Chondrocyte (in vitro differentiated cells): ENCODE measurements around the gene FBXL17. TPM values are rescaled to one million over a fixed set of nuclear protein-coding genes. Genes with fewer than 3 reads are reported as not detected.

ENCODE experiments used
- DNase-seq: peaks from one replicate; pipeline ENCODE4 v3.0.0; 2021; ENCODE audit warnings: mixed read lengths, low spot score
- H3K27ac Mint-ChIP-seq: one replicate; pipeline ENCODE4 v1.8.0; 2021; ENCODE audit warnings: mild to moderate bottlenecking, moderate library complexity, mixed read lengths; ENCODE audit not compliant: unreplicated experiment
- H3K27me3 Mint-ChIP-seq: 2 replicates; pipeline ENCODE4 v1.8.0; 2021; ENCODE audit warnings: low read depth, mixed read lengths
- H3K36me3 Mint-ChIP-seq: 2 replicates; pipeline ENCODE4 v1.8.0; 2021; ENCODE audit warnings: low read depth, mixed read lengths
- H3K4me1 Mint-ChIP-seq: 2 replicates; pipeline ENCODE4 v1.8.0; 2021; ENCODE audit warnings: low read depth, mild to moderate bottlenecking, mixed read lengths
- H3K4me3 Mint-ChIP-seq: one replicate; pipeline ENCODE4 v1.8.0; 2021; ENCODE audit warnings: mild to moderate bottlenecking, moderate library complexity, mixed read lengths; ENCODE audit not compliant: unreplicated experiment
- H3K9me3 Mint-ChIP-seq: 2 replicates; pipeline ENCODE4 v1.8.0; 2021; ENCODE audit warnings: low read depth, mixed read lengths
- total RNA-seq: library from RNA; stranded (reverse); gene quantifications from 3 replicates; pipeline ENCODE4 v1.2.1, GENCODE V29; 2021
- TF ChIP-seq, protein P1 (sequence below): fragments of 200-600 bp; sonication (generic); IDR thresholded peaks from 2 replicates; pipeline ENCODE4 v1.5.0; 2021; ENCODE audit warnings: antibody characterized with exemption, mild to moderate bottlenecking, moderate library complexity

Gene FBXL17
- total RNA-seq, 1 donor from 2014 or later, result 15.3 TPM

DNA sequence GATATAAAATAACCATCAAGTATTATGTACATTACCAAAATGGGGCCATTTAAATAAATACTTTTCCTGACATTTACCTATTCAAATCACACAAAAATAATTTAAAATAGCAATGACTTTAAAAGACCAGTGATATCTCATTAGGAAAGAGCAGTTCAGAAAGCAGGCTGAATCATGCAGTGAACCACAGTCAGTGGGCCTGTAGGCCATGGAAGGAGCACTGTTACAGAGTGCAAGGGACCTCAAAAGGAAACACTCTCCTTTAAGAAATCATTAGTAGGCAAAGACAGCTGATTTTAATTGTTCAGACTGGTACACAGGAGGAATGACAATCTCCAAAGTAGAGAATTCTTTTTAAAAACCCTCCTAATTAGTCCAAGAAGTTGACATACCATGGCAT, 427.6 kb downstream of the FBXL17 start:
- no peaks in the 10 kb centered on the region for H3K9me3 Mint-ChIP-seq
- H3K4me1 Mint-ChIP-seq, result no peaks in the 10 kb centered on the region
- TF ChIP-seq, protein P1, sequence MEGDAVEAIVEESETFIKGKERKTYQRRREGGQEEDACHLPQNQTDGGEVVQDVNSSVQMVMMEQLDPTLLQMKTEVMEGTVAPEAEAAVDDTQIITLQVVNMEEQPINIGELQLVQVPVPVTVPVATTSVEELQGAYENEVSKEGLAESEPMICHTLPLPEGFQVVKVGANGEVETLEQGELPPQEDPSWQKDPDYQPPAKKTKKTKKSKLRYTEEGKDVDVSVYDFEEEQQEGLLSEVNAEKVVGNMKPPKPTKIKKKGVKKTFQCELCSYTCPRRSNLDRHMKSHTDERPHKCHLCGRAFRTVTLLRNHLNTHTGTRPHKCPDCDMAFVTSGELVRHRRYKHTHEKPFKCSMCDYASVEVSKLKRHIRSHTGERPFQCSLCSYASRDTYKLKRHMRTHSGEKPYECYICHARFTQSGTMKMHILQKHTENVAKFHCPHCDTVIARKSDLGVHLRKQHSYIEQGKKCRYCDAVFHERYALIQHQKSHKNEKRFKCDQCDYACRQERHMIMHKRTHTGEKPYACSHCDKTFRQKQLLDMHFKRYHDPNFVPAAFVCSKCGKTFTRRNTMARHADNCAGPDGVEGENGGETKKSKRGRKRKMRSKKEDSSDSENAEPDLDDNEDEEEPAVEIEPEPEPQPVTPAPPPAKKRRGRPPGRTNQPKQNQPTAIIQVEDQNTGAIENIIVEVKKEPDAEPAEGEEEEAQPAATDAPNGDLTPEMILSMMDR, result no peak
- H3K4me3 Mint-ChIP-seq, result no peak overlapping the region
- H3K36me3 Mint-ChIP-seq, result no peaks in the 10 kb centered on the region
- no peak overlapping the region for H3K27ac Mint-ChIP-seq
- no peak for DNase-seq
- no peaks in the 10 kb centered on the region for H3K27me3 Mint-ChIP-seq

DNA sequence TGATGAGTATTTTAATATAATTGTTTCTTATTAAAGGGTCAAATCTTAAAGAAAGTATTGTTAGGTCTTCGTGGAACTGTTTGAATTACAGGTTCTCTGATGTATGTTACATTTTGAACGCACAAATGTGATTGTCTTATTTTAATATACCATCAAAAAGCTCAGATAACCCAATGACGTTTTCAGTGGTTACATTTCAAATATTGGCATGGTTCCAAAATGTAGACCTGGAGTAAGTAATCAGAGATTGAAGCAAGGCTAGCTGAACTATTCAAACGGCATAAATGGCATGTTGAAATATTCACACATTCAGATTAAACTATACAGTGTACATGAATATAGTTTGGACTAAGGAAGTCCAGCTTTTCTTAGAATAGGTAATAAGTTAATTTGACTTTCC, 429.4 kb downstream of the FBXL17 start:
- TF ChIP-seq, protein P1, result no peak
- H3K4me3 Mint-ChIP-seq, result no peak overlapping the region
- no peaks in the 10 kb centered on the region for H3K4me1 Mint-ChIP-seq
- H3K36me3 Mint-ChIP-seq, result no peaks in the 10 kb centered on the region
- no peaks in the 10 kb centered on the region for H3K27me3 Mint-ChIP-seq
- H3K9me3 Mint-ChIP-seq, result no peaks in the 10 kb centered on the region
- no peak overlapping the region for H3K27ac Mint-ChIP-seq
- no peak for DNase-seq

GRCh38 chr5:107951309-107951708, 430.6 kb downstream of the FBXL17 start:
- Mint-ChIP-seq H3K4me1 (no peaks in the 10 kb centered on the region), H3K4me3 (no peak overlapping the region), H3K9me3 (no peaks in the 10 kb centered on the region), H3K27ac (no peak overlapping the region), H3K36me3 (no peaks in the 10 kb centered on the region), H3K27me3 (no peaks in the 10 kb centered on the region)
- TF ChIP-seq, protein P1, result no peak
- no peak for DNase-seq

DNA sequence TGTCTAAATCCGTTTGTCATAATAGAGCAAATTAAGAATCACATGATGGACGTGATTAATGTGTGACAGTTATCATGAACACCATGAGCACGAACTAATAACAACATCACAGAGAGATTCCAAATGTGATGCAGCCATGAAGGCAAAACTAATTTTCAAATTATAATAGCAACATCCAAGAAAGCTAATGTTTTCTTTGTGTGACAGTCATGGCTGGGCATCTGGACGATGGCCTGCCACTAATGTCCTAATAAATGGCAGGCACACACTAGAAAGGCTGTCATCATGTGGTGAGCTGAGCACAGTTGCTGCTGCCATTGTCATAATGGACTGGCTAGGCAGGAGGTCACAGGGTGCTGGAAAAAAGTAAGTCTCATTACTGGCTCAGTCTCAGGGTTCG, 431.1 kb downstream of the FBXL17 start:
- Mint-ChIP-seq H3K4me1 (no peaks in the 10 kb centered on the region), H3K9me3 (no peaks in the 10 kb centered on the region), H3K36me3 (no peaks in the 10 kb centered on the region), H3K27ac (no peak overlapping the region), H3K4me3 (no peak overlapping the region), H3K27me3 (no peaks in the 10 kb centered on the region)
- TF ChIP-seq, protein P1, result no peak
- DNase-seq, result no peak

DNA sequence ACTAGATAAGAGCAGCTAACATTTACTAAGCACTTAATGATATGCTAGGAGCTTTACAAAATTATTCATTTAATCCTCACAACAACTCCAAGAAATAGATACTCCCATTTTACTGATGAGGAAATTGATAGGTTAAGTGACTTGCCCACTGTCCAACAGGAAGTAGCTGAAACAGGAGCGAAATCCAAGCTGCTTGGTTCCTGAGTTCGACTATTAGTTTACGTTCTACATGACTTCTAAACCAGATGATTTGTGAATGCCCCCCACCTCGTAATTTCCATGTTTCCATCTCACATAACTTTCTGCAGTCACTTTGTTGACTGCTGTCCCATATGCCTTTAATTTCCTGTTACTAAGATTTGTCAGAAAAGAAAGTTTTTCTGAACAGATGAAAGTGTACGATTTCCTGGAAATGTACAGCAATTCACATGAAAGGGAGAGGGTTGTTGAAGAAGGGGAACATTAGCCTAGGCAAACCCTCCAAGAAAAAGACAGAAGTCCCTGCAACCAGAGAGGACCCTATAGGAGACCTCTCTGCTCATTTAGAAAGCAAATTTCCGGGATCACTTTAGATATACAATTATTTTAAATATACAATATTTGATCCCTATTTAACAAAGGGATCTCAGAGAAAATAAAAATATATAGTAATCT, 432.1 kb downstream of the FBXL17 start:
- no peaks in the 10 kb centered on the region for H3K9me3 Mint-ChIP-seq
- no peaks in the 10 kb centered on the region for H3K4me1 Mint-ChIP-seq
- no peak overlapping the region for H3K4me3 Mint-ChIP-seq
- no peak overlapping the region for H3K27ac Mint-ChIP-seq
- DNase-seq, result no peak
- H3K36me3 Mint-ChIP-seq, result no peaks in the 10 kb centered on the region
- H3K27me3 Mint-ChIP-seq, result no peaks in the 10 kb centered on the region
- TF ChIP-seq, protein P1, result no peak
